ENCODE data around the gene STK11.
"Not testable (repeated sequence)": the region's sequence is repeated elsewhere in the genome, so short reads cannot be mapped to it uniquely, and the experiment has no call there.

The STK11 gene

DNA sequence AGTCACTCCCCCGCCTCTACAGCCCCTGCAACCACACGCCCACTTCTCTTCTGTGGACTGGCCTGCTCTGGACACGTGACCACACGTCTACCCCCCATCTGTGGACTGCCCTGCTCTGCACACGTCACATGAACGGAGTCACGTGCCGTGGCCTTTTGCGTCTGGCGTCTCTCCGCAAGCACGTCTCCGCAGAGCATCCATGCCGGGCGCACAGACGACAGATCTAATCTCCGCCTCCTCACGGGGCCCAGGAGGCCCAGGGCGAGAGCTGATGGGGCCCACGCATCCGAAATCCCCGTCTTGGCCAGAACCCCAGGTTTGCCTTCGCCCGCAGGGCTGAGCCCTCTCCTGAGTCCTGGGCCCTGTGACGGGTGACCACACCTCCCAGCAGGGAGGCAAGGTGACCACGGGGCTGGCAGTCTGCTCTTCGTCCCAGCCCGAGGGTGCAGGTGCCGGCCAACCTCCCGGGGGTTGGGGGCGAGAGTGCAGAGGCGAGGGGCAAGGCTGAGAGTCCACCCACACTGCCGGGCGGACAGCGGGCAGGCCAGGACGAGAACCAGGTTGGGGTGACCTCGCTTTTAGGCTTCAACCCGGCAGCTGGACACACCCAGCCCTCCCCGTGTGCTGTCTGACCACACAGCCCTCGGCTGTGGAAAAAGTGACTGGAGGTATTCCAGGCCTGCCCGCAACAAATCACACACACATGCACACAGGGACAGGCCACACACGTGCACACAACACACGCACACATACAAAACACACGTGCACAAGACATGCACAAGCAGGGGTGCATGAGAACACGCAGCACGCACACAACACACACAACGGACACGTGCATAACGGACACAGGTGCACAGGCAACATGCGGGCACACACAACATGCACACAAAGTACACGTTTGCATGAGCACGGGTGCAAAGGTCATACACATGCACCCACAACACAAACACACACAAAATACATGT, 35.4 kb upstream of the STK11 start:
- no peak for DNase-seq

DNA sequence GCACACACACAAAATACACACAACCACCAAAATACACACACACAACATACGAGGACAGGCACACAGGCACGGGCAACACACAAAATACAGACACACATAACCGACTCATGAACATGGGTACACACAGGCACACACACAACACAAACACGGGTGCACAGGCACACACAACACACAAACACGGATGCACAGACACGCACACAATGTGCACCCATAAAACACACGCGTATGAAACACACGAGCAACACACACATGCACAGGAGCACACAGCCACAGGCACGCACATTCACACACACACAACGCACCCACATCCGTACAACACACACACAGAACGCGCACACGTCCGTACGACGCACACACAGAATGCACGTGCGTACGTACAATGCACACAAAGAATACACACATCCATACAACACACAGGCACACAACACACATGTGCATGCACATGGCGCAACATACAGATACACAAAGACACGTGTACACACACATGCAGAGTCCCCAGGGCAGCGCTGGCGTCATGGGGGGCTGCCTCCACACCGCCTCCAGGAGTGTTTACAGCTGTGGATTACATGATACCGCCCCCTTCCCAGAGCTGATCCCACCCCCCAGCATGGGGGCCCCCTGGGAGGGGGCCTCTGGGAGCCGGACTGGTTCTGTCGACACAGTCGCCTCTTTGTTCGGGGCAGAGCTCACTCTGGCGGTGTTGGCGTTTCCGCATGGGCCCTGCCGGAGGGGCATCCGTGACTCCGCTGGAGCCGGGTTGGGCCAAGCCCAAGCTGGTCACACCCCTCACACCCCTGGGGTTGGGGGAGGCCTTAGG, 34.4 kb upstream of the STK11 start:
- no peak for DNase-seq

DNA sequence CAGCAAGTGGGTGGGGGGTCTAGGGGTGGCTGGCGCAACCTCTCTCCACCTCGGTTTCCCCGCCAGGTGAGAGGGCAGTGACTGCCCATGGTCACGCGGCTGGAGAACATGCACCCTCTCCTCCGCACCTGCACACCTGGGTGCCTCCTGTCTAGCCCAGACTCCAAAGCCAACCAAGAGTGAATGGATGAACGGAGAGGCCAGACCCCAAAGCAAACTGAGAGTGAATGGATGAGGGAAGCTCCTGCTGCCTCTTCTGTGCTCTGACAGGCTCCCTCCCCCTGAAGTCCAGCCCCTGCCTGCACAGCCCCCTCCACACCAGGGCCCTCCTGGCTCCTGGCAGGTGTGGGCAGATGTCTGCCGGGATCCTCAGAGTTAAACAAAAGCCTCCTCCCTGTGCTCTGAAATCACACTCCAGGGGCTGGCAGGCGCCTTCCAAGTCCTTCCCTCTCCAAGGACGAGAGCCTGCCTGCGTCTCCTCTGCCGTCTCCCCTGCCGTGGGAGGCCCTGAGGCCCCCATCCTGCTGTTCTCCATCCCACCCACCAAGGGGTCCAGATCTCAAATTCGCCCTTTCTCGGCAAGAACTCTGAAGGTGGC, 33.7 kb upstream of the STK11 start:
- no peak for DNase-seq

DNA sequence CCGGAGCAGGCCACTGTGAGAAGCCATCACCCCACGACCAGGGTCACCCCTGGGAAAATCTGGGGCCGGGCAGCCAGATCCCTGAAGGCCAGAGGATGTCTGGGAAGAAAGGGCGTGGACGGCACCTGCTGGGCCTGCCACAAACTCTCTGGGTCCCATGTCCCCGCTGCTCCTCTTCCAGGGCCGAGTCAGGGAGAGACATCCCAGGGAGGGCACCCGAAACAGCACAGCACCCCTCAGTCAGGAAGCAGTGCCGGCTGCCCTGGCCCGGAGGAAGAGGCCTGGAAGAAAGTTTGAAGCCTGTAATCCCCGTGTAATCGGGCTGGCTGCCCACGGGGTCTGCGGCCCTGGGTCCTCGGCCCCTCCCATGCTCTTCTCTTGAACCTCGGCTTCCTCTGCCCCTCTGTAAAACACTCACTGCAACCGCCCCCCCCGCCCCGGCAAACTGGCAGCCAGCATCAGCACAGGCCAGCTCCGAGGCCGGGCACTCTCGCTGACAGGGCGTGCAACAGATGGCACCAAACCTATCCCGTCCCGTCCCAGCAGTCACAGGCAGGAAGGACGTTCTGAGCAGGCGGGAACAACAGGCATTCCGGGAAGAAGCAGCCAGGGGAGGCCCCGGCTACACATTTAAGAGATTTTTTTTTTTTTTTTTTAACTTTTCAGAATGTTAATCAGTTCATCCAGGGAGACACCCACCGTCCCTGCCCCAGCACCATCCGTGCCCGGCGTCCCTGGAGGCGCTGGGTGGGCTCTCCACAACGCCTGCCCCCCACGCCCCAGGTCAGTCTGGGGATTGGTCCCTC, 33.0 kb upstream of the STK11 start:
- no peak for DNase-seq

DNA sequence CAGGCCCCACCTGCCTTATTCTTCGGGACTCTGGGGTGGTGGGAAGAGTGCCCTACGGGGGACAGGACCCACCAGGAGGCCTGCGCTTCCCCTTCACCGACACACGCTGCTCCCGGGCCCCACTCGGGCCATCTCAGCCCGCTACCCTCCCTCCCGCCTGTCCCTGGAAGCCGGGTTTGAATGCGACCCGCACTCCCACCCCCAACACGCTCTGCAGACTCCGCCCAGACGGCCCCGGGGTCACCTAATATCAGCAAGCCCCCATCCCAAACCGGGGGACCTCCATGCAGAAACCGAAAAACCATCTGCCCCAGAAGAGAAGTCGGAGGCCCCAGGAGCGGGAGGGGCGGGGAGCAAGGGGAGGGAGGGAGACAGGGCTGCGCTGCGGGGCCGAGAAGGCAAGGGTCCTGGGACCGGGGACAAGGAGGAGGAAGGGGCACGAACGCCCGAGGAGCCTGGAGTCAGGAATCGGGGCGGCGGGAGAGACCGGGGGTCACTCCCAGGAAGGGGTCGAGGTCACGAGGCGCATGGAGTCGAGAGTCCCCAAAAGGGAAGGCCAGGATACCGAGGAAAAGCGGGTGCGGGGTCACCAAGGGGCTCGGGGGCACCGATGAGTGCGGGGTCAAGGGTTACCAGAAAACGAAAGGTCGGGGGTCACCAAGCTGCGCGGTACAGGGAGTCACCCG, 32.3 kb upstream of the STK11 start:
- no peak for DNase-seq

DNA sequence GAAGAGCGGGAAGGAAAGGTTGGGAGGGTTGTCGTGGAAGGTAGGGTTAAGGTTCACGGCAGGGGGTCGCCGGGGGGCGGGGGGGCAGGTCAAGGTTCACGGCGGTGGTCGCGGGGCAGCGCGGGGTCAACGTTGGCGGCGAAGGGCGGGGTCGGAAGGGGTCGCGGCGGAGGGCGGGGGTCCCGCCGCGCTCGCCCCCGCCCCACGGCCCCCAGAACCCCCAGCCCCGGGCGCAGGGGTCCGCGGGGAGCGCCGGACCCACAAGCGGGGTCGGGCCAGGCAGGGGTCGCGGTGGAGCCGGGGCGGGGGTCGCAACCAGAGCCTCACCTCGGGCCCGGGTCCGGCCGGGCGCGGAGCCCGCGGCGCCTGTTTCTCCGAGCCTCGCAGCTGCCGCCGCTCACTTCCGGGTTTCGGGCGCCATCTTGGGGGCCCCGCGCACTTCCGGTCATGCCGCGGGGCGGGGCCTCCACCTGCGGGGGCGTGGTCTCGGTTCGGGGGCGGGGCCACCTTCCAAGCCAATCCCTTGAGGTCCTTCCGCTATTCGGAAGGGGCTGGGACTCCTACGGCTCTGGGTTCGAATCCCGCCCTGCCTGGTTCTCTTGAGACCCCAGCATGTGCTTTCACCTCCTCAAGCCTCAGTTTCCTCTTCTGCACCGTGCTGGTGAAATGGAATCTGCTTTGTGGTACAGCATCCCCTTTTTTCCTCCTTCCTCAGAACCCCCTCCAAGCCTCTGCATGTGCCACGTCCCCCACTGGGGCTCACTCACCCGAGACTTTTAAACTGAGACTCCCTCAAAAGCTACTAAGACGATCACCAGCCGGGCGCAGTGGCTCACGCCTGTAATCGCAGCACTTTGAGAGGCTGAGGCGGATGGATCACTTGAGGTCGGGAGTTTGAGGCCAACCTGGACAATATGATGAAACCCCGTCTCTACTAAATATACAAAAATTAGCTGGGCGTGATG, 31.5 kb upstream of the STK11 start, which contains the start of gene SBNO2:
SBNO2 (minus strand) TSS at position 424 of the 965 bp plus-strand sequence. CDS start 19,992 bp downstream, outside the sequence.
- peak; percentile 98 for DNase-seq

DNA sequence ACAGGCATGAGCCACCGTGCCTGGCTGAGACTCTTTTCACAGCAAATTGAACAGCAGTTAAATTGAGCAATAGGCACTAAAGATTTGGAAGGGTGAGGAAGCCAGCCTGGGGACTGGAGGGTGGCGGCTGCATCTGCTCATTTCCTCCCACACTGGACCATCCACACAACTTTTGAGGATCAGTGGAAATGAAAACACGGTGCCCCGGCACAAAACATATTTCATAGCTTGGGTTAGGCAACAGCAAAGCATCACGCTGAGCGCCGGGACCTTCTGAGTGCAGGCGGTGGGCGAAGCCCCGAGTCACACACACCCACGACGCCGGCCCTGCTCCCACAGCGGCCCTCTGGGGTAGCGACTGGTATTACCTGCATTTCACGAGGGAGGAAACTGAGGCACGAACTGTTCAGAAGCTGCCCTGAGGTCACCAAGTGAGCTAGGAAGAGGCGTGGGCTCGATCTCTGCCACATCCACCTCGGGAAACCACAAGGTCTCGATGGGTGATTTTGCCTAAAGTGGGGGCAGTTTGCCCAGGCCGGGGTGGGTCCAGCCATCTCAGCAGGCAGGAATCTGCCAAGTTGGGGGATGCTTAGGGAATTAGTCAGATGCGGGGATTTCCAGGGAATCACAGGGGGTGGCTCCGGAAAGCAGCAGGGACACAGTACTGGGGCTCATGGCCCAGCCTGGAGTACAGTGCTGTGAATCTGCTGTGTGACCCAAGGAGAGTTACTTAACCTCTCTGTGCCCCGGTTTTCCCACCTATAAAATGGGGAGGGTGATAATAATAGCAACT, 28.1 kb upstream of the STK11 start:
- no peak for DNase-seq

DNA sequence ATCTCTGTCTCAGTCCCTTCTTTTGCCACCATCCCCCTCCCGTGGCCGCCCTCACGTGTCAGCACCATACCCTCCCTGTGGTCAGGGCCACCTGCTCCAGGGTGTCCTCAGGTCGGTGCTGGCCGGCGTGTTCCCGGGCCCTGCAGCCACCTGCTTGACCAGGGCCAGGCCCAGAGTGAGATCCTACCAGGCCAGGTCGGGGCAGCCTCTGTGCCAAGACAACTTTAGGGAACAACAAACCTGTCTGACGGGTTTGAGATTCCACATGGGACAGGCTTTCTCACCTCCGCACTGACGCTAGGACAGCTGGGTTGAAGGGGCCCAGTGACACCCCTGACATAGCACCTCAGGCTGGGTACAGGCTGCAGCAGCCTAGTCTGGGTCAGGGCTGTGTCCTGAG, 24.0 kb upstream of the STK11 start:
- no peak for DNase-seq

DNA sequence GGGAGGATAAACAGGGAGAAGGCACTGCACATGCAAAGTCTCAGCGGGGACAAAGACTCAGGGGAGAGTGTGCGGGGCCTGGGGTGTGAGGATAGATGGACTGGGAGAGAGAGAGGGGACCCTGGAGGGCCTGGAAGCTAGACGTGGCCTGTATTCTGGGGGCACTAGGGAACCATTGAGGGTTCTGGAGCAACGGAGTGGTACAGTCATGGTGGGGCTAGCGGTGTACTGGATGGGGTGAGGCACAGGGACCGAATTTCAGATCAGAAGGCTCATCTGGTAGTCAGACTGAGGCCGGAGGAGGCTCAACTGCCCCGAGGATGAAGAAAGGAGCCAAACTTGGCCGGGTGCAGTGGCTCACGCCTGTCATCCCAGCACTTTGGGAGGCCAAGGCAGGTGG, 23.5 kb upstream of the STK11 start:
- DNase-seq: no peak

DNA sequence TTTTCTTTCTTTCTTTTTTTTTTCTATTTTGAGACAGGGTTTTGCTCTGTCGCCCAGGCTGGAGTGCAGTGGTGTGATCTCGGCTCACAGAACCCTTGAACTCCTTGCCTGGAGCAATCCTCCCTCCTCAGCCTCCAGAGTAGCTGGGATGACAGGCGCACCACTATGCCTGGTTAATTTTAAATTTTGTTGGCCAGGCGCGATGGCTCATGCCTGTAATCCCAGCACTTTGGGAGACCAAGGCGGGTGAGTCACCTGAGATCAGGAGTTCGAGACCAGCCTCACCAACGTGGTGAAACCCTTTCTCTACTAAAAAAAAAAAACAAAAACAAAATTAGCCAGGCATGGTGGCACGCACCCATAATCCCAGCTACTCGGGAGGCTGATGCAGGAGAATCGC, 22.9 kb upstream of the STK11 start:
- no peak for DNase-seq

DNA sequence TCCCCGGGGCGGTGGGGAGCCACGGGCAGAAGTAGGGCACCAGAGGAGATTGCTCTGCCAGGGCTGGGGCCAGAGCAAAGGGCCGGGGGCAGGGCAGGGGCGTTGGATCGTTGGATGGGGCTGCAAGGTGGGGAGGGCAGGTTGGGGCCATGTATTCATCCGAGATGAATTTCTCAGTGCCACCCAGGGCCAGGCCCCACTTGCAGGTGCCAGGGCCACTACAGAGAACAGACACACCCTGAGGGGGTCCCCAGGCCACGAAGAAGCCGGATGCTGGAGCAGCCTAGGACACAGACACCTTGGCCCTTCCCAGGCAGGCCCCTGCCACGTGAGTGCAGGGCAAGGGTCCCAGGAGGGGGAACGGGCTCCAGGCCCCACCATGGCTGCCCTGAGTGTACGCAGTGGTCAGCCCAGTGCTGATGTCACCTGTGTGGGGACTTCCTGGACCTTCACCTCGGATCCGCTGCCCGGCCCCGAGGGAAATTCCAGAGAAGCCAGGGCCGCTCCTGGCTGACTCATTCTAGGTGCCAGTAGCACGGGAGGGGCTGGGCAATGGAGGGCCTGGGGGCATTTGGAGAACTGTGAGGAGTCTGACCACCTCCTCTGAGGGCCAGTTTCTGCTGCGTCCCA, 21.9 kb upstream of the STK11 start:
- no peak for DNase-seq

DNA sequence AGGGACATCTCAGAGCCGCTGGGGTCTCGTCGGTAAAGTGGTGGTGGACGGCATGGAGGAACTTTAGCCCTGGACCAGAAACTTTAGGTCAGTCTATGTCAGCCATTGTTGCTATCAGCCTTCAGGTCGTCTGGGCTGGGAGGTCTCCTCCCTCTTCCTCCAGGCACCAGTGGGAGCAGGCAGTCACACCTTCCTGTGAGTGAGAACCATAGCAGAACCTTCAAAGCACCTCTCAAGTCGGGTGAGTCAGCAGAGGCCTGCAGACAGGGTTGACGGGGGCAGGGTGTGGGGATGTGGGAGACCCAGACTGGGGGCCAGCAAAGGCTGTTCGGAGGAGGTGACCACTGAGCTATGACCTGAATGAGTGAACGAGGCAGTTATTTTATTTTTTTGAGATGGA, 16.2 kb upstream of the STK11 start:
- DNase-seq: peak; percentile 66

DNA sequence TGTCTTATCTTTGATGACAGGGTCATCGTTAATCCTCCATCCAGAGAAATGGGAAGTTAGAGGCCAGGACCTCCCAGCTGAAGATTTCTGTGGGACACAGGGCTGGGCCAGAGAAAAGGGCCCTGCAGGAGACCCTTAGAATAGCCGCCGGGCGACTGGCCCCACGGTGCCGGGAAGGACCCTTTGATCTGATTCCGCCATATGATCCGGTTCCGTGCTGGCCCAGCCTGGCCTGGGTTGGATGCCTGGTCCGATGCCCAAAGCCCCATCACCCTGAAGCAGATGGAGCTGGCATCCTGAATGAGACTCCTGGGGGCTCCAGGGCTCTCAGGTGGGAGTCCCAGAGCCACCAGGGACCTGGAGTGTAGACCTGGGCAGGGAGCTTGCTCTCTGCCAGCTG, 6.0 kb upstream of the STK11 start:
- no peak for DNase-seq

DNA sequence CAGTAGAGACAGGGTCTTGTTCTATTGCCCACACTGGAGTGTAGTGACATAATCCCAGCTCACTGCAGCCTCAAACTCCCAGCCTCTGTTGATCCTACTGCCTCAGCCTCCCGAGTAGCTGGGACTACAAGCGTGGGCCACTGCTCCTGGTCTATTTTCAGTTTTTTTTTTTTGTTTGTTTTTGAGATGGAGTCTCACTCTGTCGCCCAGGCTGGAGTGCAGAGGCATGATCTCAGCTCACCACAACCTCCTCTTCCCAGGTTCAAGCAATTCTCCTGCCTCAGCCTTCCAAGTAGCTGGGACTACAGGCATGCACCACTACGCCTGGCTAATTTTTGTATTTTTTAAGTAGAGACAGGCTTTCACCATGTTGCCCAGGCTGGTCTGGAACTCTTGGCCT, 5.0 kb upstream of the STK11 start:
- DNase-seq: not testable (repeated sequence)

DNA sequence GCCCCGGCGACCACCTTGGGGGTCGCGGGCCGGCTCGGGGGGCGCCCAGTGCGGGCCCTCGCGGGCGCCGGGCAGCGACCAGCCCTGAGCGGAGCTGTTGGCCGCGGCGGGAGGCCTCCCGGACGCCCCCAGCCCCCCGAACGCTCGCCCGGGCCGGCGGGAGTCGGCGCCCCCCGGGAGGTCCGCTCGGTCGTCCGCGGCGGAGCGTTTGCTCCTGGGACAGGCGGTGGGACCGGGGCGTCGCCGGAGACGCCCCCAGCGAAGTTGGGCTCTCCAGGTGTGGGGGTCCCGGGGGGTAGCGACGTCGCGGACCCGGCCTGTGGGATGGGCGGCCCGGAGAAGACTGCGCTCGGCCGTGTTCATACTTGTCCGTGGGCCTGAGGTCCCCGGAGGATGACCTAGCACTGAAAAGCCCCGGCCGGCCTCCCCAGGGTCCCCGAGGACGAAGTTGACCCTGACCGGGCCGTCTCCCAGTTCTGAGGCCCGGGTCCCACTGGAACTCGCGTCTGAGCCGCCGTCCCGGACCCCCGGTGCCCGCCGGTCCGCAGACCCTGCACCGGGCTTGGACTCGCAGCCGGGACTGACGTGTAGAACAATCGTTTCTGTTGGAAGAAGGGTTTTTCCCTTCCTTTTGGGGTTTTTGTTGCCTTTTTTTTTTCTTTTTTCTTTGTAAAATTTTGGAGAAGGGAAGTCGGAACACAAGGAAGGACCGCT, 729 bp downstream of the STK11 start:
- DNase-seq: no peak

DNA sequence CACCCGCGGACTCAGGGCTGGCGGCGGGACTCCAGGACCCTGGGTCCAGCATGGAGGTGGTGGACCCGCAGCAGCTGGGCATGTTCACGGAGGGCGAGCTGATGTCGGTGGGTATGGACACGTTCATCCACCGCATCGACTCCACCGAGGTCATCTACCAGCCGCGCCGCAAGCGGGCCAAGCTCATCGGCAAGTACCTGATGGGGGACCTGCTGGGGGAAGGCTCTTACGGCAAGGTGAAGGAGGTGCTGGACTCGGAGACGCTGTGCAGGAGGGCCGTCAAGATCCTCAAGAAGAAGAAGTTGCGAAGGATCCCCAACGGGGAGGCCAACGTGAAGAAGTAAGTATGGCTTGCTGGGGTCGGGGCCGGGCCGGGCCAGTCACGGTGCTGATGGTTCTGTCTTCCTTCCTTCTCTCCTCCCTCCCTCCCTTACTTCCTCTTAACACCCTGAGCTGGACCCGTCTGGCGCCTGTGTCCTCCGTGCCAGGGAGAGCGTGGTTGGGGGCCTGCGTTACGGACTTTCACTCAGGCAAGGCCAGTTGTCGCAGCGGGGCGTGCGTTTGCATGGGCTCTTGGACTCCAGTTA, 1.4 kb downstream of the STK11 start:
- peak; percentile 53 for DNase-seq

DNA sequence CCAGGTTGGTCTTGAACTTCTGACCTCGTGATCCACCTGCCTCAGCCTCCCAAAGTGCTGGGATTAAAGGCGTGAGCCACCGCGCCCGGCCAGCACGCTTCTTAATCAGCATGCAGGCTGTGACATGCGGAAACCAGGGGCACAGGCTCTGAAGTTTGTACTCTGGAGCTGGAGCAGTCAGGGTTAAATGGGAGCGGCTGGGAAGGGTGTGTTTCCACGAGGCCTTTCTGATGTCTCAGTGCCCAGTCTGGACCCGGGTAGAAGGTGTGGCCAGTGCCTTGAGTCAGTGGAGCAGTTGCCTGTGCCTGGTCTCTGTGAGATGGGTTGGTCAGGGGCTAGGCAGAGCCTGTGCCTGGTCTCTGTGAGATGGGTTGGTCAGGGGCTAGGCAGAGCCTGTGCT, 3.3 kb downstream of the STK11 start:
- not testable (repeated sequence) for DNase-seq

DNA sequence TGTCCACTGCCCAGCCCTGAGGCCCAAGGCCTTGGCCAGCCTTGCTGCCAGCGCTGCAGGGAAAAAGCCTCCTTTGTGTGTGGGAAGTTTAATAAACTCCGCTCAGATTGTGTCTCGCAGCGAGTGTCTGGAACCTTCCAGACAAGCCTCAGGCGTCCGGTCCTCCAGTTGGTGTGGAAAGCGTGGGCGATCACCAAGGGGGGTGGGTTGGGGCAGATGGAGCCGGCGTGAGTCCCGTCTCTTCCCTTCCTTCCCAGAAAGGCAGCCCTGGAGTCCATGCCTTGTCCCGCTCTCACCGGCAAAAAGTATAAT, 4.6 kb downstream of the STK11 start:
- no peak for DNase-seq

Measured in activated CD4-positive, alpha-beta T cell treated with anti-CD3 and anti-CD28 coated beads, Interleukin-2, Interleukin-6, amounts not matched to agents 100 ng/mL and 50 ng/mL, durations not matched to agents 16 hours and 8 hours (primary cell).